Right lobe of liver (tissue), 4 donors: ENCODE data around the gene HSD3B1.

Experiments
- CTCF ChIP-seq, 4 donors: fragments of 200-600 bp in 3 of 4; fragments of 450-650 bp in 1 of 4; IDR thresholded peaks; one replicate each; pipeline versions ENCODE4 v1.5.1 to v1.8.0; 2016 to 2022; ENCODE audit warnings: antibody characterized with exemption in 4 of 4, mild to moderate bottlenecking in 2 of 4
- POLR2A ChIP-seq: fragments of 450-650 bp; IDR thresholded peaks from one replicate; pipeline ENCODE4 v1.6.1; 2017; ENCODE audit warnings: antibody characterized with exemption, mild to moderate bottlenecking
- donor health status: DM: no; HTN: no; CAD: no.
- donor health status: DM: no; HTN: no; CAD: no.
- donor health status: DM: no; HTN: yes; CAD: no.

- TF ChIP-seq CTCF (IDR thresholded peaks at IDR 0.05) (no peak), POLR2A (no peak)
These were observed 44.0 kb upstream of the HSD3B1 start for GRCh38 chr1:119462964-119463363.
